ENCODE results near the gene MYL9.
"Not testable (repeated sequence)": the region's sequence is repeated elsewhere in the genome, so short reads cannot be mapped to it uniquely, and the experiment has no call there.

Gene MYL9

DNA sequence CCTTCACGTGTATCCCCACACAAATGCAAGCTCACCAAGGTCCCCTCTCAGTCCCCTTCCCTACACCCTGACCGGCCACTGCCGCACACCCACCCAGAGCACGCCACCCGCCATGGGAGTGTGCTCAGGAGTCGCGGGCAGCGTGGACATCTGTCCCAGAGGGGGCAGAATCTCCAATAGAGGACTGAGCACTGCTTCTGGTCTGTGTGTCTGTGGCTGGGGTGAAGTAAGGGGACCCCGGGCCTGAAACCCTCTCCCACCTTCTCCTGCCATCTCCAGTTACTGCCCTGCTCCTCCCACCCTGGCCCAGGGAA, 8.3 kb downstream of the MYL9 start:
- DNase-seq (ENCODE audit: low spot score) = no peak

DNA sequence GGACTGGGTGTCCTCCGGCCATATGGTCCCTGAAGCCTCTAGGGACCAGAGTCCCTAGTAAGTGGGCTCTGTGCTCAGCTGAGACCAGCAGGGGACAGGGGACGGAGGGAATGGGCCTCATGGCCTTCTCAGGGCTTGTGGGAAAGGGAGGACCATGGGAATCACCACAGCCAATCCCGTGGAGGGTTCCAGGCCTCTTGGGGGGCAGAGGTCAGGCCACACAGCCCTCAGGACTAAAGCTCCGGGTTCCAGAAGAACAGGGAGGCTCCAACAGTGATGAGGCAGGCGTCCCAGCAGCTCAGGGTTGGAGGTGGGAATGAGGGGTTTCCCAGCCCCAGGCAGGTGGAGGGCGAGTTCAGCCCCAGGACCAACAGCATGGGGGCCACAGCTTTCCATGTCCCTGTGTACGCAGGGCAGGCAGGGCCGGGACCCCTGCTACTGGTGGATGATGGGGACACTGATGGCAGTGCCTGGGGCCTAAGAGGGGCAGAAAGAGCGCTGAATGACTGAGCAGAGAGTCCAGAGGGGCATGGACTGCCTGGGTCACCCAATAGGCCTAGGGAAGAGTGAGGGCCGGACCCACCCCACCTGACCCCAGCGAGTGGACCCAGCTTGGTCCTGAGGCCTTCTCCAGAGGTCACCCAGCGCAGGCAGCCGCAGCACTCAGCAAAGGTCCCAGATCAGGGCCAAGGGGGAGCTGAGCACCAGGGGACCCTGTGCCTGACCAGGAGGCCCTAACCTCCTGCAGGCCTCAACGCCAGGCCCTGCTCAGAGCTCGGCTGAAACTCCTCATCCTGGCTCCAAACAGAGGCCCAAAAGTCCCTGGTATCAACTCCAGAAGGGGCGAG, 8.8 kb downstream of the MYL9 start:
- DNase-seq (ENCODE audit: low spot score) = no peak

DNA sequence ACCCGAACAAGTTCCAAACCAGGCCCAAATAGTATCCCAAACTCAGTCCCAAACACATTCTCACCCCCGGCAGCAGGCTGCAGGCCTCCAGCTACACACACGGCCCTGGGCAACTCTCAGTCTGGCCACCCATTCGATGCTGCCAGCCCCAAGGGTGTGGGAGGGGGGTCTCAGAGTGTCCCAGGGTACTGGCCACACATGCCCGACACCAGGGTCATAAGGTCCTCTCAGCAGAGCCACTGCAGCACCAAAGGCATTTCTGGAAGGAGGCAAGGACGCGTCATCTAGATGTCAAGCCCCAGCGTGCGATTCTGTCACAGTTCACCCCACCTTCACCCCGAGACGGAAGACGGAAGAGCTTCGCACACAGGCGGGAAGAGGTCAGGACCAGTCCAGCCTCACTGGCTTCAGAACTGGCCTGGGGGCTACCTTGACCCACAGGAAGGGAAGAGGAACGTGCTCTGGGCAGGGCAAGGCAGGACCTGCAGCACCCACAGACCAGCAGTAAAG, 9.5 kb downstream of the MYL9 start:
- DNase-seq (ENCODE audit: low spot score) = no peak

- DNase-seq (ENCODE audit: low spot score) = no peak
Observed at GRCh38 chr20:36555248-36555647, 13.9 kb downstream of the MYL9 start.

DNA sequence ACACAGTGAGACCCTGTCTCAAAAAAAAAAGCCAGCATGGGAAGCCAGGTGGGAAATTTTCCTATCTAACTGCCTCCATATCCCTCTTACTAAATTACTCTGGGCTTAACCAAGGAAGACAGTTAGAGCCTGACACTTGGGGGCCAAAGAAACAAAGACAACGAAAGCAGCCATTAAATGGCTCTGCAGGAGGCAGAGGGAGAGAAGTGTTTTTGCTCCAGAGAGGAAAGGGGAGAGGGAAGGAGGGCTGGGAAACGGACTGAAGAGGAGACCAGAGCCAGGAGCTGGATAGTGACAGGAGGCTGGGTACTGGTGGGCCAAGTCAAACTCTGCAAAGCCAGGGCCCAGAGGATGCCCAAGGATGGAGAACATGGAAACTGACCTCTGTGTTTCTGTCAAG, 21.4 kb downstream of the MYL9 start:
- DNase-seq (ENCODE audit: low spot score) = no peak

GRCh38 chr20:36563374-36563773, 22.1 kb downstream of the MYL9 start:
- no peak for DNase-seq (ENCODE audit: low spot score)

DNA sequence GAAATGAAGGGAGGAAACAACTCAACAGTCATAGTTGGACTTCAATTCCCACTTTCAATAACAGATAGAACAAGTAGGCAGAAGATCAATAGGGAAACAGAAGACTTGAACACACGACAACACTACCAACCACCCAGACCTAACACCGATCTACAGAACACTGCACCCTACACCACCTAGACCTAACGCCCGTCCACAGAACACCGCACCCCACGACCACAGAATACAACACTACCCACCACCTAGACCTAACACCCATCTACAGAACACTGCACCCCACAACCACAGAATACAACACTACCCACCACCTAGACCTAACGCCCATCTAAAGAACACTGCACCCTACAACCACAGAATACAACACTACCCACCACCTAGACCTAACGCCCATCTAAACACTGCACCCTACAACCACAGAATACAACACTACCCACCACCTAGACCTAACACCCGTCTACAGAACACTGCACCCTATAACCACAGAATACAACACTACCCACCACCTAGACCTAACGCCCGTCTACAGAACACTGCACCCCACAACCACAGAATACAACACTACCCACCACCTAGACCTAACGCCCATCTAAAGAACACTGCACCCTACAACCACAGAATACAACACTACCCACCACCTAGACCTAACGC, 22.9 kb downstream of the MYL9 start:
- DNase-seq (ENCODE audit: low spot score) = not testable (repeated sequence)

DNA sequence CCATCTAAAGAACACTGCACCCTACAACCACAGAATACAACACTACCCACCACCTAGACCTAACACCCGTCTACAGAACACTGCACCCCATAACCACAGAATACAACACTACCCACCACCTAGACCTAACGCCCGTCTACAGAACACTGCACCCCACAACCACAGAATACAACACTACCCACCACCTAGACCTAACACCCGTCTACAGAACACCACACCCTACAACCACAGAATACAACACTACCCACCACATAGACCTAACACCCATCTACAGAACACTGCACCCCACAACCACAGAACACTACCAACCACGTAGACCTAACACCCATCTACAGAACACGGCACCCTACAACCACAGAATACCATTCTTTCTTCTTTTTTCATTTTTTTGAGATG, 23.4 kb downstream of the MYL9 start:
- DNase-seq (ENCODE audit: low spot score) = not testable (repeated sequence)

GRCh38 chr20:36565520-36565919, 24.2 kb downstream of the MYL9 start:
- no peak for DNase-seq (ENCODE audit: low spot score)

DNA sequence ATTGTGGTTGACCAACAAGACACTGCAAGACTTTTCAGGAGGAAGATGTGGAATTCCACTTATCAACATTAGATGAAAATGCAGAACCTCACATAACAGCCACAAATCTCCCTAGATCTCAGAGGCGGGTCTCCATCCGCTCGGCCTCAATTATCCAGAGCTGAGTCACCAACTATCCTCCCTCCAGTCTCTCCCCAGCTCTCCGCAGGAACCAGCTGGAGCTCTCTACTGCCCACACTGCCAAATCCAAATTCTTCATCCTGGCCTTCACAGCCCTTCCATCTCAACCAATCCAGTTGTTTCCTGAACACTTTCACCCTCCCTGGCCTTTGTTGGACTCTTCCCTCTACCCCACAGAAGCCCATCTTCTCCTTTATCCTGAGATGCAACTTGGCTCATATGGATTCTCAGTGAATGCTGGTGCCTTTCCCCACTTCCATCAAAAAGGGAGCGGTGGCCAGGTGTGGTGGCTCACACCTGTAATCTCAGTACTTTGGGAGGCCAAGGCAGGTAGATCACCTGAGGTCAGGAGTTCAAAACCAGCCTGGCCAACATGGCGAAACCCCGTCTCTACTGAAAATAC, 28.6 kb downstream of the MYL9 start:
- DNase-seq (ENCODE audit: low spot score) = no peak

- no peak for DNase-seq (ENCODE audit: low spot score)
Observed at GRCh38 chr20:36571564-36572504, 30.5 kb downstream of the MYL9 start.

DNA sequence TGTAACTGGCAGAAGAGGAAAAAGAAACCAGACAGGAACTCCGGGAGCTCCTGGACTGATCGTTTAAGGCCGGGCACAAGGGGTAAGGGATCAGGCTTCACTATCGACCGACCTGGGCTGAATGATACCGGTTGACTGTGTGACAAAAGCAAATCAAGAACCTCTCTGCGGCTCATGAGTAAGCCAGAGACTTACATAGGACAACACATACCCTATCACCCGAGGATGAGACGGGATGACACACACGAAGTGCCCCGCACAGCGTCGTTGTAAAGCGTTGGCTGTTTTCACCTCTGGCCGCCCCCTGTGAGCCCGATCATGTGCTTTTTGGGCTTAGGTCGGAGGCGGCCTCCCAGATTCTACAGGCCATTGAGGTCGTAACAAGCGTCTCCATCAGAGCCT, 31.4 kb downstream of the MYL9 start:
- DNase-seq (ENCODE audit: low spot score) = no peak

DNA sequence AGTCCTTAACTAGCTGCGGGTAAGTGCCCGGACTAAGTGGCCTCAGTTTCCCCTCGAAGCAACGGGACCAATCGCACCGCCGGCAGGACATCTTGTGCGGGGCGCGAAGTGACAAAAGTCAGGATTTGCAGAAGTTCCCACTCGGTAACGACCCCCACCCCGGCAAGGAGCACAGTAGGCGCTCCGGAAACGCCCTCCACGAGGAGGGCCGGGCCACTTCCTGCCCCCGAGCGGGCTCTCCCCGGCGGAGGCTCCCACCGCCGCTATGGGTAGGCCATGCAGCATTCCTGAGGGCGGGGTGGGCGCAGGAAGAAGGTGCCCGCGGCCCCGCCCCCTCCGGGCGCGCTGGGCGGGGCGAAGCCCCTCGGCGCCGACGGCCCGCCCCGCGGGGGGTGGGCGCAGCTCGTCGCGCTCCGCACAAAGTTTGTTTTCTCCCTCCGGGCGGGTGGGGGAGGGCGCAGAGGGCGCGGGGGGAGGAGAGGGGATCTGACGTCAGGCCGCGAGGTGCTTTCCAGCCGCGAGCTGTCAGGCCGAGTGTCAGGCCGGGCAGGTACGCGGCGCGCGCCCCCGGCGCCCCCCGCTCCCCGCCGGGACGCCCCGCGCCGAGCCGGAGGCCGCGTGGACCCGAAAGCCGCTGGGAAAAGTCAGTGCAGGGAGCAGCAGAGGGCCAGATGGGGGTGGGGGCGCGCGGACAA, 31.9 kb downstream of the MYL9 start, which contains the start of gene TGIF2:
Gene TGIF2, plus strand, starts transcription at position 495 of the 695 bp plus-strand sequence. CDS start 5,178 bp downstream, outside the sequence.
- DNase-seq (ENCODE audit: low spot score) = peak; percentile 38

- DNase-seq (ENCODE audit: low spot score) = peak; percentile 50
Observed at GRCh38 chr20:36573798-36574365, 32.6 kb downstream of the MYL9 start.

GRCh38 chr20:36574366-36575135, 33.2 kb downstream of the MYL9 start:
- DNase-seq (ENCODE audit: low spot score) = no peak

DNA sequence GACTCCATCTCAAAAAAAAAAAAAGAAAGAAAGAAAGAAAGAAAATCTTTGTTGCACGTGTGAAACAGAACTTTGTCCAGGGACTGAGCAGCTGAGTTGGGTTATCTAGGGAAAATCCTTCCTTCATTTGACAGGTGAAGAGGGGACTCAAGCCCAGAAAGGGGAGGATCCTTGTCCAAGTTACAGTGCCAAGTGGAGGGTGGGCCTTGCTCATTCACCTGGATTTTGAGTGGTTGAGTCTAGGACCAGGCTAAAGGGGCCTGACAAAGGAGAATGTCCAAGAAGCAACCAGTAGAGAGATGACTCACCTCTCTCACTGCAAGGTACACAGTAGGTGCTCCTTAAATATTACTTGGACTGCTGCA, 34.7 kb downstream of the MYL9 start:
- no peak for DNase-seq (ENCODE audit: low spot score)

DNA sequence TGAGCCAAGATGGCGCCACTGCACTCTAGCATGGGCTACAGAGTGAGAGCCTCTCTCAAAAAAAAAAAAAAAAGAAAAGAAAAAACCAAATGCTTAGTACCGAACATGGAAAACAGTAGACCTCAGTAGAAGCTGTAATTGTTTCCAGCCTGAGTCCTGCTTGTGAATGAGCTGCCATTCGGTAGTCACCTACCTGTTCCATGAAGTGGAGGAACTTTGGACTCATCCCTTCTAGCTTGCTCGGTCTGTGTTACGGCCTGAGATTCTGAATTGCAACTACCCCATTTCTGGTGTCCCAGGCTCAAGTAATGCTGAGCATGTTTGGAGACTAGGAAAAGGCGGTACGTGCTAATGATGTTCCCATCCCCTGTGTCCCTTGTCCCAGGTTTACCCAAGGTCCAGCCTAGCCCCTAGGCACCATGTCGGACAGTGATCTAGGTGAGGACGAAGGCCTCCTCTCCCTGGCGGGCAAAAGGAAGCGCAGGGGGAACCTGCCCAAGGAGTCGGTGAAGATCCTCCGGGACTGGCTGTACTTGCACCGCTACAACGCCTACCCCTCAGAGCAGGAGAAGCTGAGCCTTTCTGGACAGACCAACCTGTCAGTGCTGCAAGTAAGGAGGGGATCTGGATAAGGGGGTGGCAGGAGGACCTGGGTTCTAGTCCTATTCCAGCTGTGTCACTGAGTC, 37.2 kb downstream of the MYL9 start:
- no peak for DNase-seq (ENCODE audit: low spot score)

GRCh38 chr20:36579996-36580545, 38.8 kb downstream of the MYL9 start:
- no peak for DNase-seq (ENCODE audit: low spot score)

DNA sequence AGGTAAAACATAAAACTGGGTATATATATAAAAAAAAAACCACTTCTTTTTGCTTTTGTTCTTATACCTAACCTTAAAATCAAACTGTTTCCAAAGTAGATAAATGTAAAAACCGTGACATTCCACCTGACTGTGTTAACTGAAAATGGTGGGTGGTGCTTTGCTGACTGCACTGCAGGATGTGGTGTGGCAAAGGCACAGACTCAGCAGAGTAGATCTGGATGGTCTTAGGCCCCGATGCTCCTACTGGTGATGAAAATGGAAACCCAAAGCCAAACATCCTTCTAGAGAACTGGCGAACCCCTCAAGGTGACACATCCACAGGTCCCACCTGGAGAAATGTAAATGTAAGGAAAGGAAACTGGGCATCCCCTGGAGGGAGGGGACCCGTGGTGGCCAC, 41.0 kb downstream of the MYL9 start:
- no peak for DNase-seq (ENCODE audit: low spot score)

All from globus pallidus (tissue), 1 donor.